CD4-positive, alpha-beta T cell treated with Interleukin-17A for 4 hours (primary cell): ENCODE results near the gene TCEAL9.
"Not testable (repeated sequence)": the region's sequence is repeated elsewhere in the genome, so short reads cannot be mapped to it uniquely, and the experiment has no call there.

Source experiments
- DNase-seq: peaks from one replicate; pipeline ENCODE4 v3.0.0-alpha.2; 2020; ENCODE audit warnings: mixed read lengths

The TCEAL9 gene

DNA sequence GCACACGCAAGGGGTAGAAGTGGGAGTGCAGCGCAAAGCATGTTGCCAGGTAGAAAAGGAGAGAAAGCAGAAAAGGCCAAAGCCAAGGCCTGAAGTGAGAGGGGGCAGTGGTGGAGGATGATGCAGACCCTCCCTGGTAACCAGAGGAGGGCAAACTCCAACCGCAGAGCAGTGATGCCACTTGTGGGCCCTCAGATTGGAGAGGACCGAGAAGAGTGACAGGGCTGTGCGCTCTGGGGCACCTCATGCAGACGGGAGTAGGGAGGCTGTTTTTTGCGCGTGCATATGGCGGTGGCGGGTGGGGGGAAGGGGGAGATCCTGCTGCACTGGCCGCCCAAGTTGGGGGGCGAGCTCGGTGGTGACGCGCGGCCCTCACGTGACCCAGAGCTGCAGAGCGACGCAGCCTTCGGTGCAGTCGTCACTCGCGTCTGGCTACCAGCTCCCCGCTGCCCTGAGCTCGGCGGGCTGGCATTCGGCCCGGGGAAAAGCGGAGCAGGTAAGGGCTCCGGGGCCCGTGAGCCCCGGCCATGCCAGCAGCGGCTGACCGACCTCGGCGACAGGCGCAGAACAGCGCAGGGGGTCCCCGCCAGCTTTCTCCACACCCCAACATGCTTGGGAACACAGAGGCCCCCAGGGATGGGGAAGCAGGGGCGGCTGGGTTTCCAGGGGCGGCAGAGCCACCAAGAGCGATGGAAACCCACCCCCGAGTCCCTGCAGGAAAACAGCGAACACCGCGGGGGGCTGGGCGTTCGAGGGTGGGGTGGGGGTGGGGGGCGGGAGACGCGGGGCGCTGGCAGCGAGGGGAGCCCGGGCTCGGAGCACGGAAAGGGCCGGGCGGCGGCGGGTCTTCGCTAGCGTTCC, 20.0 kb downstream of the TCEAL9 start, which contains the start of gene BEX3:
Gene BEX3 (plus strand): TSS at position 421 of the 861 bp plus-strand sequence. CDS start 984 bp downstream, outside the sequence.
- peak; percentile 58 for DNase-seq

- no peak for DNase-seq
Measured at GRCh38 chrX:103376979-103377324, 20.6 kb downstream of the TCEAL9 start.

DNA sequence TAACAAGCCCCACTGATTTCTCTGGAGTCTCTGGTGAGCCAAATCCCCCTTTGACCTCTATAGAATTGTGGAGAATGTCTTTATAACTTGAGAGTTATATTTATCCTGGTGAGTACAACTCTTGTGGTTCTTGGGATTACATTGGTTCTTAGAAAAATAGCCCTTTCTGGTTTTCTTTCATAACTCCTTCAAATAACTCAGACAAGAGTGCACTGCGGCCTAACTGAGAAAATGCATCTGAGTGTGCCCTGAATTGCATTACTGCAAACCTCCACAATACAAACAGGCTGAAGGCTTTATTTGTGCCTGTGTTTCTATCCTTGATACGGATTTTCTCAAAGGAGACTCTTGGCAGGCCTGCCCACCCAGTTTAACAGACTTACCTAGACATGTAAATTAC, 22.7 kb downstream of the TCEAL9 start:
- DNase-seq: no peak

DNA sequence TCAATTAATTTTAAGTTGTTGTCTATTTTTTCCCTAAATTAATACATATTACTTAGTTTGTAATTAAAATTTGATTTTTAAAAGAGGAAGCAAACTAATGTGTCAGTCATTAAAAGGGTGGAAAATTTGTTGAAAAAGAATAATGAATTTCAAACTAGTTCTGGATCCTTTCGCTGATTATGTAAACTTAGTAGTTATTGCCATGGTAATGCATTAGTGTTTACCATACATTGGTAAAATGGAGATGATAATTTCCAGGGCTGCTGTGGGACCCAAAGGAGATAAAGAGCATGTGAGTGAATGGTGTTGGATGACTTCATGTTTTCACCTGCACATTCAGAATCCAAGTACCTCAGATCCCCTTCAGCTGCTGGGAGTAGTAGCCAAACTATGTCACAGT, 26.6 kb downstream of the TCEAL9 start:
- DNase-seq: no peak

- DNase-seq: no peak
Measured at GRCh38 chrX:103384672-103385071, 28.4 kb downstream of the TCEAL9 start.

GRCh38 chrX:103385283-103385830, 29.1 kb downstream of the TCEAL9 start:
- not testable (repeated sequence) for DNase-seq

DNA sequence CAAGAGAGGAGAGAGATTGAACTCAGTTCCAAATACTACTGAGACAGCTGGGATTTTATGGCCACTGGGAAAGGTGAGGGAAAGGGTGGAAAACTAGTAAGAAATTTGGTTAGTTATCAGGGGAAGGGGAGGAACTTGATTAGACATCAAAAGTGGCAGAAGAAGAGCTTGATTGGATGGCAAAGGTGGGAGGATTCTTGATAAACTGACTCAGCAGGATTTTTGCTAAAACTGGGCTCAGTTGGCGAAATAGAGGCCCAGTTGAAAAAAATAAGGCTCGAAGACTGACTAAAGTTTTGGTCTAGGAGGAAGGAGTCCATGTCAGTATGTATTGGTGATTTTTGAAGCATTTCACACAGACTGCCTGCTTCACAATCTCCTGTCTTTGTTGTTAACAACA, 30.0 kb downstream of the TCEAL9 start:
- DNase-seq: no peak

DNA sequence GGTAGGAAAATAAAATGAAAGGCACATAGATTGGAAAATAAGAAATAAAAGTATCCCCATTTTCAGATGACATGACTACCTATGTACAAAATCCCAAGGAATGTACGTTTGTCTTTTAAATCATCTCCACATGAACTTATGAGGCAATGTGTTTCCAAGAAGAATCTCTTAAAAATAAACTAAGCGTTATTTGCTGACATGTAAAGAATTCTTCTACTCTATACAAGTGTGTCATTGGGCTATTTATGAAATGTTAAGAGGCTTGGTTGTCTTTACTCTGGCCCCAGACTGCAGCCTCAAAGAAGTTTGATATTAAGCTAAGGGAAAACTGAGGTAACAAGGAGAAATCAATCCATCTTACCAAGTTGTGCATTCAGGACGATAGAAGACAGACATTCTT, 37.2 kb downstream of the TCEAL9 start:
- DNase-seq: no peak

- DNase-seq: no peak
Measured at GRCh38 chrX:103396186-103396585, 39.9 kb downstream of the TCEAL9 start.

DNA sequence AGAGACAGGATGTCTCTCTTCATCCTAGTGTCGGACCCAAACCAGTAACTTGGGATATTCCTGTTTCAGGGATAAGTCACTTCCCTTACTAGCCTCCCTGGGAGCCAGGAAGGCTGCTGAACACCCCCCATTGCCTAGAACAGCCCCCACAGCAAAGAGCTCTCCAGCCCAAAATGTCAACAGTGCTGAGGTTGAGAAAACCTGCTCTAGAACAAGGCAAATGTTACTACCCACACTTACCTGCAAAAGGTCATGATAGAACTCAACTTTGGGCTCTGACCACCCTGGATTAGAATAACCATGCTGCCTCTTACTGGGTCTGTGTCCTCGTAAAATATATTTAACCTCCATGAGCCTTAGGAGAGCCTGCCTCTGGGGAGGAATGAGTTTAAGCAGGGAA, 40.4 kb downstream of the TCEAL9 start:
- DNase-seq: no peak

GRCh38 chrX:103397707-103398106, 41.4 kb downstream of the TCEAL9 start:
- DNase-seq: no peak

- DNase-seq: no peak
Measured at GRCh38 chrX:103398421-103398864, 42.1 kb downstream of the TCEAL9 start.

- no peak for DNase-seq
Measured at GRCh38 chrX:103399744-103400143, 43.4 kb downstream of the TCEAL9 start.

GRCh38 chrX:103400931-103401330, 44.6 kb downstream of the TCEAL9 start:
- no peak for DNase-seq

DNA sequence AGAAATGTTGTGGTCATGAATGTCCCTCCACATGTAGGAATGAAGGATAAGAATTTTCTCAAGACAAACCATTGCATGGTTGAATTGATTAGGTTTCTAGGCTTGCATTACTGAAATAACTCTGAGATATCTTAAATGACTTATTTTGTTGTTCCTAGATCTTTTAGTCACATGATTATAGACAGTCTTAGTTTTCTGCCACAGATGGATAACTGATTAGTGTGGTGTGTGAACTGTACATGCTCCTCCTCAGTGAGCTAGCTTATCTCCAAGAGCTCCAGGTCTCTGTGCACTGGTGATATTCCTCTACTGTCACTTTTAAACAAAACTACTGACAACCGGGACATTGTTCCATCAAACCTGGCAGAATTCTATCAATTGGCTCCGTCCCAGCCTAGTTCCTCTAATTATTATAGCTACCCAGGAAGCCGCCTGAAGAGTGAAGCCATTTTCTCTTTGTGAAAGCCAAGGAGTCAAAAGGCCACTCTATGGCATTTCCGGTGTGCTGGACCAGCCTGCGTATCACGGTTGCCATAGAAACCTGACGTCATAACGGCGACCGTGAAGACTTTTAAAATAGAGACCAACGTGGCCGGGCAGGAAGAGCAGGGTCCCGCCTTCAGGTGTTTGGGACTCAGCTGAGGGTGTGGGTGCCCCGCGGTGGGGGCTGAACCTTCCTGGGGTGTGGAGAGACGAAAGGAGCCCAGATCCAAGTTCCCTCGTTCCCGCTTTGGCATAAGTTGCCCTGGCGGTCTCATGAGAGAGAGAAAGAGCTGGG, 48.1 kb downstream of the TCEAL9 start:
- peak; percentile 30 for DNase-seq

- no peak for DNase-seq
Measured at GRCh38 chrX:103405009-103405333, 48.7 kb downstream of the TCEAL9 start.

DNA sequence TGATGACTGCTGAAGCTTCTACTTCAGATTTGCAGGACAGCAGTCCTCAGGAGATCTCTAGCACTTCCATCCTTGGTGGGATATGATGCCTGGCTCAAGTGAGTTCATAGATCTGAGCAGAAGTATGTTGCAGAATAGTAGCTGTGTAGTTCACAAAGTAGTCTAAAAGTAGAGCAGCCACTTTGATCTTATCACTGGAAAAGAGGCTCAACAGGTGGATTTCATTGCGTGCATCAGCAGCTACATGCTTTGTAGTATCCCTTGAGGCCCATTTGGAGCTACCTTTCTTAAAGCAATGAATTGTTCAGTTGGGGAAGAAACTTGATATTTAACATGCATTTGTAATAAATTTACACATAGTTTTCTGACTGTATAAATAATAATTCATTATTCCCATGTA, 50.0 kb downstream of the TCEAL9 start:
- no peak for DNase-seq

DNA sequence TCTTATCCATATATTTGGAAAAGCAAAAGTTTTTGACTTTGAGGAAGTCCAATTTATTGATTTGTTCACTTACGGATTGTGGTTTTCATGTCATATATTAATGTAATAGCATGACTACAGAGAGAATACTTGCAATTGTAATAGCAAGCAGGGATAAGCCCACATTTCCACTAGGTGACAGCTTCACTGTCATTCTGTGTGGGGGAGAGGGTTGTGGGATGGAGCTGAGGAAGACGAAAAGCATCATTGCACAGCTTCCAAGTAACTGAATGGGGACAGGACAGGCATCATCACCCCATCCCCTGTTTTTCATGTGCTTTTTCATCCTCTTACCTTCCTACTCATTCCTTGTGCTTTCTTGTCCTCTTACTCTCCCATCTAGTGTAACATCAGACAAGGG, 51.5 kb downstream of the TCEAL9 start:
- no peak for DNase-seq
